C4-2B (cell line): ENCODE data around the gene LGMN.
"Not testable (repeated sequence)": the region's sequence is repeated elsewhere in the genome, so short reads cannot be mapped to it uniquely, and the experiment has no call there.

Source experiments
- H3K27ac ChIP-seq: fragments of 450-650 bp; 2 replicates; pipeline ENCODE4 v1.5.1; 2017
- ZFX ChIP-seq: fragments of 450-650 bp; IDR thresholded peaks from 2 replicates; pipeline ENCODE4 v1.6.1; 2017
- TF ChIP-seq, protein P1 (sequence below): fragments of 450-650 bp; conservative IDR thresholded peaks from 2 replicates; pipeline ENCODE4 v1.5.1; 2017; ENCODE audit warnings: mild to moderate bottlenecking

The LGMN gene

DNA sequence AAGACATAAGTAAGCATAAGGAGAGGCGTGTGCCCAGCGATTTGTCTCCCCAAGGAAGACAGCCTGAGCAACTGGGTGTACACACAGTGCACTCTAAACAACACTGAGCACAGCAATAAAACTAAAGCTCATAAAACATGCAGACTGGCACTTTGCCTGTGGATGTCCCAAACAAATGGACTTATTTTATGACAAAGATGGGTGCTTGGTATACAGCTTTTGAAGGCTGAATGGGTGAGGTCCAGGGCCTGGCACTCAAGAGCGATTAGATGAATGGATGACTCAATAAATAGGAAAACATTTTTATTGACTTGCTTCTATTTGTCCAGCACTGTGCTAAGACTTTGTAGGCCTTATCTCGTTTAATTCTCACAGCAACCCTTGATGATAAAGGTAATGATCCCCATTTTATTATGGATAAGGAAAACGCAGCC is 28.5 kb downstream of the LGMN start:
- TF ChIP-seq, protein P1, sequence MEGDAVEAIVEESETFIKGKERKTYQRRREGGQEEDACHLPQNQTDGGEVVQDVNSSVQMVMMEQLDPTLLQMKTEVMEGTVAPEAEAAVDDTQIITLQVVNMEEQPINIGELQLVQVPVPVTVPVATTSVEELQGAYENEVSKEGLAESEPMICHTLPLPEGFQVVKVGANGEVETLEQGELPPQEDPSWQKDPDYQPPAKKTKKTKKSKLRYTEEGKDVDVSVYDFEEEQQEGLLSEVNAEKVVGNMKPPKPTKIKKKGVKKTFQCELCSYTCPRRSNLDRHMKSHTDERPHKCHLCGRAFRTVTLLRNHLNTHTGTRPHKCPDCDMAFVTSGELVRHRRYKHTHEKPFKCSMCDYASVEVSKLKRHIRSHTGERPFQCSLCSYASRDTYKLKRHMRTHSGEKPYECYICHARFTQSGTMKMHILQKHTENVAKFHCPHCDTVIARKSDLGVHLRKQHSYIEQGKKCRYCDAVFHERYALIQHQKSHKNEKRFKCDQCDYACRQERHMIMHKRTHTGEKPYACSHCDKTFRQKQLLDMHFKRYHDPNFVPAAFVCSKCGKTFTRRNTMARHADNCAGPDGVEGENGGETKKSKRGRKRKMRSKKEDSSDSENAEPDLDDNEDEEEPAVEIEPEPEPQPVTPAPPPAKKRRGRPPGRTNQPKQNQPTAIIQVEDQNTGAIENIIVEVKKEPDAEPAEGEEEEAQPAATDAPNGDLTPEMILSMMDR: no peak
- no peak for TF ChIP-seq ZFX
- H3K27ac ChIP-seq: peak overlapping the region; percentile 66

DNA sequence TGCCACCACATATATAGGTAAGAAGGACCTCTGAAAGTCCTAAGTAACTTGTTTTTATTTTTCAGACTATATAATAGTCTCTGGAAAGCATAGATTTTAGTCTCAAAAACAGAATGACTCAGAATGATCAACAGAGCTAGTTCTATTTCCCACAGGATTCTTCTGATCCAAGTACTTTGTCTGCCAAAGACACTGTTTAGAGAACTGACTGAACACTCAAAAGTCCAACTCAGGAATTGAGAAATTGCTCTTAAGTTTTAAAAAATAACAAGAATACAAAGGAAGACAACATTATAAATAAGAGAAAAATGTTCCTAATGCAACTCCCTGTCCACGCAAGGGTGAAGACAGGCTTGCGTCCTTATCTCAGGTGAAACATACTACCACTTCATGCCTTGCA is 29.0 kb downstream of the LGMN start:
- TF ChIP-seq ZFX: no peak
- TF ChIP-seq, protein P1: no peak
- H3K27ac ChIP-seq: peak overlapping the region; percentile 66; the same call in 1 of the 2 replicates

DNA sequence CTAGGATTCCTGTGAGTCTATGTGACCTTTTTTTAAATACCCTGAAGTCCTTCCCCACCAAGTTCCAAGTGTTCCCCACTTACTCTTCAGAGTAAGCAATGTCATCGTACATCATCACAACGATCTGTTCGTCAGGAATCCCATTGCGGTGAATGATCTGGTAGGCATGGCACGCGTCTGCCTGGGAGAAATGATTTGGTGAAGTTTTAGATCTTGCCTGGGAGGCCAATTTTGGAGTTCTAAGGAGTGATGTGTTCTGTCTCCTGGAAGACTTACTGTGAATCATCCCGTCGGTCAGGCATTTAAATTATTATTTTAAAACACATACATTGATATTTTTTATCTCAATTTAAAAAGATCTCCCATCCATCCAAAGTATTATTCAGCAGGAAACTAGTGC is 29.8 kb downstream of the LGMN start:
- no peak overlapping the region for H3K27ac ChIP-seq

DNA sequence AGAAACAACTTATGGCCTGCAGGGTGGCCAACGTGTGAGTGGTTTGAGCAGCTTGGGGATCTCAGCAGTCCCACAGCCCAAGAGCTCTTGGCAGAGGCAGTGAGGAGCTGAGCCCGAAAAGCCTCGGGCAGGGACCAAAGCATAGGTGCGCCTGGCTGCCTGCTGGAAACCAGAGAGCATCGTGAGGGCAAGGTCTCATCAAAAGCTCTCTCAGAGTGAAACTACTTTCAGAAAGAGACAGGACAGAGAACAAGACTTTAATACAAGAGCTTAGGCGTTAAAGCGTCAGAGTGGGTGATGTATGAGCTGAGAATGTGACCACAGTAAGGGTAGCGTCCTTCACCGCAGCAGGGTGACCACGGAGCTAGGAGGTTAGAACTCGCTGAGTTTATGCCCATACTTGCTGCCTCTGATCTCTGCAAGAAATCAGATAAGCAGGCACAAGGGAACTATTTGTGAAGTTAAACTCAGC is 30.8 kb downstream of the LGMN start:
- H3K27ac ChIP-seq: no peak overlapping the region
- TF ChIP-seq ZFX: no peak
- TF ChIP-seq, protein P1: no peak

More for the DNA sequence above, 29.8 kb downstream of the LGMN start:
- TF ChIP-seq ZFX: no peak
- TF ChIP-seq, protein P1: no peak

DNA sequence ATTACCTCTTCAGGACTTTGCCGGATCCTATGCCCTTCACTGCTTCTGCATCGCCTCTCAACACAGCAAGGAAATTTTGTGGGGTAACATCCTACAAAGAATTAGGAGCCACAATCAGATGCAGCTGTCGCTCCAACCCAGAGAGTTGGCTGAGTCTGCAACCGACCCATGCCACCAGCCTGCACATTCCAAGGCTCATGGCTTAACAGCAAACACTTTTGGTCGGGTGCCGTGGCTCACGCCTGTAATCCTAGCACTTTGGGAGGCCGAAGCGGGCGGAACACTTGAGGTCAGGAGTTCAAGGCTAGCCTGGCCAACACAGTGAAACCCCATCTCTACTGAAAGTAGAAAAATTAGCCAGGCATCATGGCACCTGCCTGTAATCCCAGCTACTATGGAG is 32.3 kb downstream of the LGMN start:
- no peak overlapping the region for H3K27ac ChIP-seq
- TF ChIP-seq ZFX: no peak
- TF ChIP-seq, protein P1: no peak

DNA sequence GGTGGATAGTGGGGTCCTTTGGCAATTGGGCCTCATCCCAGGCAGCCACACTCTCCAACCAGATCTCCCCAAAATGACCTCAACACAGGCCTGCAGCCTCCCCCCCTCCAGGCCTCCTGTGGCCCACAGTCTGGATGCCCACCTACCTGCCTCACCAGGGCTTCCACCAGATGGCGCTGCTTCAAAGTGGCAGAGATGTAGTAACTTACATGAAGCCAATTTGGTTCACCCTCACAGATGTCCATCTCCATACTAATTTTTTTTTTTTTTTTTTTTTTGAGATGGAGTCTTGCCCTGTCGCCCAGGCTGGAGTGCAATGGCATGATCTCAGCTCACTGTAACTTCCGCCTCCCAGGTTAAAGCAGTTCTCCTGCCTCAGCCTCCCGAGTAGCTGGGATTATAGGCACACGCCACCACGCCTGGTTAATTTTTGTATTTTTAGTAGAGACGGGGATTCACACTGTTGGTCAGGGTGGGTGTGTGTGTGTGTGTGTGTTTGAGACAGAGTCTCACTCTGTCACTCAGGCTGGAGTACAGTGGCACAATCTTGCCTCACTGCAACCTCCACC is 33.6 kb downstream of the LGMN start:
- TF ChIP-seq, protein P1: peak; percentile 89
- not testable (repeated sequence) for H3K27ac ChIP-seq

DNA sequence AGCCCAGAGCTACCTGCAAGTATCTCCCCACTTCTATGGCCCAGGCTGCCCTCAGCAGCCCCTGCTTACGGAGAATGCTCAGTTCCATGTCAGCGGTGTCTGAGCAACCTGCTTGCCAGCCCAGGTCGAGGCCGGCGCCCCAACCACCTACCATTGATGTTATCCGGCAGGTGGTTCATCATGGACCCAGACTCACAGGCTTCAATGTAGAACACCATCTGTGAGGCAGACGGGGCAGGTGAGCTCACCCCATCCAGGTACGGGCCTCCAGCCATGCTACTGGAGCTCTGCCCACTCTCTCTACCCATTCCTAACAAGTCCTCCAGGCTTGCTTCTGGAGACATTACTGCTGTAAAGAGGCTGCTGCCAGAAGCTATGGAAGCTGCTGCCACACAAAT is 35.8 kb downstream of the LGMN start:
- H3K27ac ChIP-seq: no peak overlapping the region
- no peak for TF ChIP-seq ZFX
- TF ChIP-seq, protein P1: no peak
